ENCODE data around the gene CCNG1. TPM values are rescaled to one million over a fixed set of nuclear protein-coding genes. Genes with fewer than 3 reads are reported as not detected.
A peak's percentile ranks its signal among the peaks of the same experiment; 100 is the strongest.

CCNG1 gene
- total and polyA plus RNA-seq, 2 donors (not counting 1 experiment from before 2014, with no cell fraction given) = 210 to 449 TPM

DNA sequence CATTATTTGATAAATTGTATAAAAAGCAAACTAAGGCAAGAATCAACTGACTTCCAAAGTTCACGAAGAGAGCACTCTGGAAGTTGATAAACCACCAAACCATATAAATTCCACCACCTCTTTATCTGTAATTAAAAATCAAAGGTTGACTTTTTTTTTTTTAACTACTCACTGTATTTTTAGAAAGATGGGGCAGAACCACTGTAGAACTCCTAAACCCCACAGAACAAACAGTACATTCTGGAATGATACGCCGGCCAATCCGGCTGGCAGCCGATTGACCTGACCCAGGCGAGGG lies 435 bp upstream of the CCNG1 start:
- no peaks in the 10 kb centered on the region for H4K20me1 ChIP-seq (ENCODE audit: control insufficient read depth, extremely low read depth, insufficient read depth, low read length)
- H3K4me1 ChIP-seq (ENCODE audit: control insufficient read depth, extremely low read depth, insufficient read depth, low read length) = peaks cover 5% of the 10 kb centered on the region
- H3K4me3 ChIP-seq (replicated peaks in 1 of 4; ENCODE audit: control extremely low read depth in 1 of 4, insufficient read depth in 1 of 4, low read depth in 3 of 4, low read length in 4 of 4) = peak overlapping the region; percentile 10 to 99 (median 60)
- DNase-seq (ENCODE audit: low read depth in 2 of 2) = no peak
- peak overlapping the region; percentile 48 for H3K4me2 ChIP-seq (ENCODE audit: extremely low read depth, insufficient read depth, low read length)
- no peaks in the 10 kb centered on the region for H3K9me3 ChIP-seq (ENCODE audit: control insufficient read depth, insufficient read depth, low read depth, low read length)
- H2AFZ ChIP-seq (ENCODE audit: low read length) = peak overlapping the region; percentile 30
- H3K27me3 ChIP-seq (ENCODE audit: control insufficient read depth, insufficient read depth, low read length) = no peaks in the 10 kb centered on the region
- peaks cover 35% of the 10 kb centered on the region for H3K79me2 ChIP-seq (ENCODE audit: control insufficient read depth, insufficient read depth, low read length)
- H3K36me3 ChIP-seq (ENCODE audit: control insufficient read depth, insufficient read depth, low read length) = no peaks in the 10 kb centered on the region
- no peak for TF ChIP-seq EZH2 (IDR thresholded peaks at IDR 0.05; ENCODE audit: low read length, missing control alignments)
- TF ChIP-seq, protein P1, sequence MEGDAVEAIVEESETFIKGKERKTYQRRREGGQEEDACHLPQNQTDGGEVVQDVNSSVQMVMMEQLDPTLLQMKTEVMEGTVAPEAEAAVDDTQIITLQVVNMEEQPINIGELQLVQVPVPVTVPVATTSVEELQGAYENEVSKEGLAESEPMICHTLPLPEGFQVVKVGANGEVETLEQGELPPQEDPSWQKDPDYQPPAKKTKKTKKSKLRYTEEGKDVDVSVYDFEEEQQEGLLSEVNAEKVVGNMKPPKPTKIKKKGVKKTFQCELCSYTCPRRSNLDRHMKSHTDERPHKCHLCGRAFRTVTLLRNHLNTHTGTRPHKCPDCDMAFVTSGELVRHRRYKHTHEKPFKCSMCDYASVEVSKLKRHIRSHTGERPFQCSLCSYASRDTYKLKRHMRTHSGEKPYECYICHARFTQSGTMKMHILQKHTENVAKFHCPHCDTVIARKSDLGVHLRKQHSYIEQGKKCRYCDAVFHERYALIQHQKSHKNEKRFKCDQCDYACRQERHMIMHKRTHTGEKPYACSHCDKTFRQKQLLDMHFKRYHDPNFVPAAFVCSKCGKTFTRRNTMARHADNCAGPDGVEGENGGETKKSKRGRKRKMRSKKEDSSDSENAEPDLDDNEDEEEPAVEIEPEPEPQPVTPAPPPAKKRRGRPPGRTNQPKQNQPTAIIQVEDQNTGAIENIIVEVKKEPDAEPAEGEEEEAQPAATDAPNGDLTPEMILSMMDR (conservative IDR thresholded peaks at IDR 0.05 in 1 of 2, IDR thresholded peaks at IDR 0.05 in 1 of 2; ENCODE audit: low read depth in 1 of 2, low read length in 2 of 2) = no peak
- no peak overlapping the region for H3K27ac ChIP-seq (ENCODE audit: insufficient read depth, low read length)
- H3K9ac ChIP-seq (ENCODE audit: insufficient read depth, low read length) = no peak overlapping the region

DNA sequence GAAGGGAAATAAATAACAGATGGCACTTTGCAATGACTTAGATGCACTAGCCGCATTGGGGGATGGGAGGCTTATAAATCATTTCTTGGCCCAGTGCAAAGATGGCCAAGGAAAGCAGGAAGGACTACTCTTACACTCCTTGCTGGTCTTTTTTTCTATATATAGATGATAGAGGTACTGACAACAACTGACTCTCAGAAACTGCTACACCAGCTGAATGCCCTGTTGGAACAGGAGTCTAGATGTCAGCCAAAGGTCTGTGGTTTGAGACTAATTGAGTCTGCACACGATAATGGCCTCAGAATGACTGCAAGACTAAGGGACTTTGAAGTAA lies 1.7 kb downstream of the CCNG1 start:
- Histone ChIP-seq H3K4me2 (ENCODE audit: extremely low read depth, insufficient read depth, low read length) (peak overlapping the region; percentile 77), H2AFZ (ENCODE audit: low read length) (no peak overlapping the region), H3K27me3 (ENCODE audit: control insufficient read depth, insufficient read depth, low read length) (no peaks in the 10 kb centered on the region), H3K4me1 (ENCODE audit: control insufficient read depth, extremely low read depth, insufficient read depth, low read length) (peaks cover 5% of the 10 kb centered on the region), H3K79me2 (ENCODE audit: control insufficient read depth, insufficient read depth, low read length) (peaks cover 35% of the 10 kb centered on the region), H3K27ac (ENCODE audit: insufficient read depth, low read length) (no peak overlapping the region), H3K9ac (ENCODE audit: insufficient read depth, low read length) (no peak overlapping the region), H4K20me1 (ENCODE audit: control insufficient read depth, extremely low read depth, insufficient read depth, low read length) (no peaks in the 10 kb centered on the region), H3K9me3 (ENCODE audit: control insufficient read depth, insufficient read depth, low read depth, low read length) (no peaks in the 10 kb centered on the region), H3K36me3 (ENCODE audit: control insufficient read depth, insufficient read depth, low read length) (peaks cover 4% of the 10 kb centered on the region), H3K4me3 (replicated peaks in 1 of 4; ENCODE audit: control extremely low read depth in 1 of 4, insufficient read depth in 1 of 4, low read depth in 3 of 4, low read length in 4 of 4) (peak overlapping the region; percentile 32 to 99 (median 76))
- TF ChIP-seq EZH2 (IDR thresholded peaks at IDR 0.05; ENCODE audit: low read length, missing control alignments) = no peak
- TF ChIP-seq, protein P1 (conservative IDR thresholded peaks at IDR 0.05 in 1 of 2, IDR thresholded peaks at IDR 0.05 in 1 of 2; ENCODE audit: low read depth in 1 of 2, low read length in 2 of 2) = no peak
- DNase-seq (ENCODE audit: low read depth in 2 of 2) = peak; percentile 55 to 76

DNA sequence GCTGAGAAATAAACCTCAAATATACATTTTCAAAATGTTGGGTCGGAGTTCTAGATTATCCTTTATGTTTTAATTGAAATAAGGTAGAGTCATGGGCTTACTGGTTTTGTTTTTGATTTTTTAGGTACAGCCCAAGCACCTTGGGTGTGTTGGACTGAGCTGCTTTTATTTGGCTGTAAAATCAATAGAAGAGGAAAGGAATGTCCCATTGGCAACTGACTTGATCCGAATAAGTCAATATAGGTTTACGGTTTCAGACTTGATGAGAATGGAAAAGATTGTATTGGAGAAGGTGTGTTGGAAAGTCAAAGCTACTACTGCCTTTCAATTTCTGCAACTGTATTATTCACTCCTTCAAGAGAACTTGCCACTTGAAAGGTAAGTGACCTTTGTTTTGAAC lies 3.6 kb downstream of the CCNG1 start:
- Histone ChIP-seq H3K4me3 (replicated peaks in 1 of 4; ENCODE audit: control extremely low read depth in 1 of 4, insufficient read depth in 1 of 4, low read depth in 3 of 4, low read length in 4 of 4) (peak overlapping the region in 2 of 4 experiments; percentile 17 to 99), H3K27me3 (ENCODE audit: control insufficient read depth, insufficient read depth, low read length) (no peaks in the 10 kb centered on the region), H3K79me2 (ENCODE audit: control insufficient read depth, insufficient read depth, low read length) (peaks cover 35% of the 10 kb centered on the region), H3K9me3 (ENCODE audit: control insufficient read depth, insufficient read depth, low read depth, low read length) (no peaks in the 10 kb centered on the region), H3K27ac (ENCODE audit: insufficient read depth, low read length) (no peak overlapping the region), H3K4me1 (ENCODE audit: control insufficient read depth, extremely low read depth, insufficient read depth, low read length) (peaks cover 5% of the 10 kb centered on the region), H2AFZ (ENCODE audit: low read length) (no peak overlapping the region), H3K9ac (ENCODE audit: insufficient read depth, low read length) (no peak overlapping the region), H3K36me3 (ENCODE audit: control insufficient read depth, insufficient read depth, low read length) (peaks cover 4% of the 10 kb centered on the region), H4K20me1 (ENCODE audit: control insufficient read depth, extremely low read depth, insufficient read depth, low read length) (no peaks in the 10 kb centered on the region), H3K4me2 (ENCODE audit: extremely low read depth, insufficient read depth, low read length) (no peak overlapping the region)
- DNase-seq (ENCODE audit: low read depth in 2 of 2) = no peak
- TF ChIP-seq EZH2 (IDR thresholded peaks at IDR 0.05; ENCODE audit: low read length, missing control alignments) = no peak
- TF ChIP-seq, protein P1 (conservative IDR thresholded peaks at IDR 0.05 in 1 of 2, IDR thresholded peaks at IDR 0.05 in 1 of 2; ENCODE audit: low read depth in 1 of 2, low read length in 2 of 2) = no peak

Data from fibroblast of lung (primary cell).